ENCODE data around the gene LRRK1. TPM values are rescaled to one million over a fixed set of nuclear protein-coding genes. Genes with fewer than 3 reads are reported as not detected.

The LRRK1 gene
- total RNA-seq, 1 experiment from 2014 or later = 7.0 TPM

DNA sequence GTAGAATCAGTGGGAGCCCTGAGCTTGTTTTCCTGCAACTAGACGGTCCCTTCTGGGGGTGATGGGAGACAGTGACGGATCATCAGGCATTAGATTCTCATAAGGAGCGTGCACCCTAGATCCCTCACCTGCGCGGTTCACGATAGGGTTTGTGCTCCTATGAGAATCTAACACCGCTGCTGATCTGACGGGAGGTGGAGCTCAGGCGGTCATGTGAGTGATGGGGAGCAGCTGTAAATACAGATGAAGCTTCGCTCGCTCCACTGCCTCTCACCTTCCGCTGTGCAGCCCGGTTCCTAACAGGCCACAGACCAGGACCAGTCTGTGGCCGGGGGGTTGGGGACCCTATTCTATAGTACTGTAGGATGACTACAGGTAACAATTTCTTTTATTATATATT, 178.0 kb downstream of the LRRK1 start:
- TF ChIP-seq EZH2 (IDR thresholded peaks at IDR 0.05; ENCODE audit: low read length, unreplicated experiment) (no peak), EZH2phosphoT487 (IDR thresholded peaks at IDR 0.05; ENCODE audit: borderline replicate concordance, low read length) (no peak)
- TF ChIP-seq, protein P1, sequence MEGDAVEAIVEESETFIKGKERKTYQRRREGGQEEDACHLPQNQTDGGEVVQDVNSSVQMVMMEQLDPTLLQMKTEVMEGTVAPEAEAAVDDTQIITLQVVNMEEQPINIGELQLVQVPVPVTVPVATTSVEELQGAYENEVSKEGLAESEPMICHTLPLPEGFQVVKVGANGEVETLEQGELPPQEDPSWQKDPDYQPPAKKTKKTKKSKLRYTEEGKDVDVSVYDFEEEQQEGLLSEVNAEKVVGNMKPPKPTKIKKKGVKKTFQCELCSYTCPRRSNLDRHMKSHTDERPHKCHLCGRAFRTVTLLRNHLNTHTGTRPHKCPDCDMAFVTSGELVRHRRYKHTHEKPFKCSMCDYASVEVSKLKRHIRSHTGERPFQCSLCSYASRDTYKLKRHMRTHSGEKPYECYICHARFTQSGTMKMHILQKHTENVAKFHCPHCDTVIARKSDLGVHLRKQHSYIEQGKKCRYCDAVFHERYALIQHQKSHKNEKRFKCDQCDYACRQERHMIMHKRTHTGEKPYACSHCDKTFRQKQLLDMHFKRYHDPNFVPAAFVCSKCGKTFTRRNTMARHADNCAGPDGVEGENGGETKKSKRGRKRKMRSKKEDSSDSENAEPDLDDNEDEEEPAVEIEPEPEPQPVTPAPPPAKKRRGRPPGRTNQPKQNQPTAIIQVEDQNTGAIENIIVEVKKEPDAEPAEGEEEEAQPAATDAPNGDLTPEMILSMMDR (conservative IDR thresholded peaks at IDR 0.05; ENCODE audit: low read depth, low read length) = no peak
- Histone ChIP-seq H3K9me2 (replicated peaks; ENCODE audit: low read length) (no peaks in the 10 kb centered on the region), H3K4me2 (ENCODE audit: low read length) (no peak overlapping the region), H3F3A (ENCODE audit: low read length, unreplicated experiment) (no peaks in the 10 kb centered on the region), H3K27ac (ENCODE audit: low read length) (no peak overlapping the region), H2AFZ (ENCODE audit: low read length) (no peak overlapping the region), H3K9ac (ENCODE audit: low read length) (no peak overlapping the region), H3K36me3 (ENCODE audit: low read depth, low read length) (no peaks in the 10 kb centered on the region), H3K4me3 (ENCODE audit: low read length) (no peak overlapping the region), H3K9me3 (ENCODE audit: low read length) (no peaks in the 10 kb centered on the region), H3K4me1 (ENCODE audit: insufficient read depth, low read length) (no peaks in the 10 kb centered on the region), H3K79me2 (ENCODE audit: low read length) (no peaks in the 10 kb centered on the region), H3K27me3 (ENCODE audit: low read length) (no peaks in the 10 kb centered on the region), H4K20me1 (ENCODE audit: low read length) (no peaks in the 10 kb centered on the region)
- CTCF ChIA-PET = no interaction called here
- DNase-seq (no peak), ATAC-seq (no peak)
- intact Hi-C loops (cut with micrococcal nuclease) = no loop called here
- POLR2A ChIA-PET (ENCODE audit: unreplicated experiment) = no interaction called here
- no TSS peak for BruUV-seq (replicated peaks)

DNA sequence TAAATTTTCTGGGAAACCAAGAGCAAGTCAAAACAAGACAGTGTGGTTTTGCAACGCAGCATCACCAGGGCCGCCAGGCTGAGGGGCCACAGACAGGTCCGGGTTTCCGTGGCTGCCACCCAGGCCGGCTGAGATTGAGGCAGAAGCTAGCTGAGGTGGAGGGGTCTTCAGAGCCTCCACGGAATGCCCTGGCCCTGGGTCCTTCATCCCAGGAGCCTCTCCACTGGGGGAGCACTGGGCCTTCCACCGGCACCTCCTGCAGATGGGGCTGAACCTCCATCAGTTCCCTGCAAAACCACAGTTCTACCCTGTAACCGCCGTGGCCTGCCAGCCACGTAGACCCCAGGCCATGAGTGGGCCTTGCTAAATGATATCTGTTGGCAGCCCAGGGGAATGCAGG, 180.0 kb downstream of the LRRK1 start:
- intact Hi-C loops (cut with micrococcal nuclease) = no loop called here
- no peak for TF ChIP-seq EZH2phosphoT487 (IDR thresholded peaks at IDR 0.05; ENCODE audit: borderline replicate concordance, low read length)
- no peak for TF ChIP-seq EZH2 (IDR thresholded peaks at IDR 0.05; ENCODE audit: low read length, unreplicated experiment)
- TF ChIP-seq, protein P1 (conservative IDR thresholded peaks at IDR 0.05; ENCODE audit: low read depth, low read length) = no peak
- Histone ChIP-seq H3K36me3 (ENCODE audit: low read depth, low read length) (no peaks in the 10 kb centered on the region), H3F3A (ENCODE audit: low read length, unreplicated experiment) (no peaks in the 10 kb centered on the region), H3K9me3 (ENCODE audit: low read length) (no peaks in the 10 kb centered on the region), H3K4me1 (ENCODE audit: insufficient read depth, low read length) (no peaks in the 10 kb centered on the region), H3K4me2 (ENCODE audit: low read length) (no peak overlapping the region), H4K20me1 (ENCODE audit: low read length) (no peaks in the 10 kb centered on the region), H3K4me3 (ENCODE audit: low read length) (no peak overlapping the region), H3K9ac (ENCODE audit: low read length) (no peak overlapping the region), H2AFZ (ENCODE audit: low read length) (no peak overlapping the region), H3K27ac (ENCODE audit: low read length) (no peak overlapping the region), H3K79me2 (ENCODE audit: low read length) (no peaks in the 10 kb centered on the region), H3K9me2 (replicated peaks; ENCODE audit: low read length) (no peaks in the 10 kb centered on the region), H3K27me3 (ENCODE audit: low read length) (no peaks in the 10 kb centered on the region)
- DNase-seq = no peak
- no TSS peak for BruUV-seq (replicated peaks)
- ChIA-PET POLR2A (ENCODE audit: unreplicated experiment) (no interaction called here), CTCF (no interaction called here)
- no peak for ATAC-seq

DNA sequence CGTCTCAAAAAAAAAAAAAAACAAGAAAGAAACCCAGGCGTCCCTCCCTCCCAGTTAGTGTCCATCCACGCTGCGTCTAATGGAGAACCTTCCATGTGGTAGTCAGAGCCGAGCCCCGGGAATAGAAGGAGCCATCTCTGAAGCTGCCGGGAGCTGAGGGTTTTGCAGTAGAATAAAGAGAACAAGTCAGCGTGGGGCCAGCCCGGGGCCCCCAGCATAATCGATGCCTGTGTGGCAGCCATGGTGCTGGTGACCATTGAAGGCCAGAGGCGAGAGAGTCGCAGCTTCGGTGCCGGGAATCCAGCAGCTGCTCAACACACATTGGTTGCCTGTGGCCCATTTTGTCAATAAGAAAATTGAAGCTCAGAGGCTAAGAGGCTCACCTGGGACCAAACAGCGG, 181.0 kb downstream of the LRRK1 start:
- intact Hi-C loops (cut with micrococcal nuclease) = no loop called here
- H3K4me1 ChIP-seq (ENCODE audit: insufficient read depth, low read length) = peaks cover 2% of the 10 kb centered on the region; the same call in 1 of the 2 replicates
- H3K9me3 ChIP-seq (ENCODE audit: low read length) = no peaks in the 10 kb centered on the region
- TF ChIP-seq, protein P1 (conservative IDR thresholded peaks at IDR 0.05; ENCODE audit: low read depth, low read length) = no peak
- TF ChIP-seq EZH2phosphoT487 (IDR thresholded peaks at IDR 0.05; ENCODE audit: borderline replicate concordance, low read length) (no peak), EZH2 (IDR thresholded peaks at IDR 0.05; ENCODE audit: low read length, unreplicated experiment) (no peak)
- H2AFZ ChIP-seq (ENCODE audit: low read length) = no peak overlapping the region
- DNase-seq (no peak), ATAC-seq (no peak)
- no peaks in the 10 kb centered on the region for H3K79me2 ChIP-seq (ENCODE audit: low read length)
- H3K9ac ChIP-seq (ENCODE audit: low read length) = no peak overlapping the region
- BruUV-seq (replicated peaks) = no TSS peak
- no peaks in the 10 kb centered on the region for H4K20me1 ChIP-seq (ENCODE audit: low read length)
- H3K9me2 ChIP-seq (replicated peaks; ENCODE audit: low read length) = no peaks in the 10 kb centered on the region
- H3K4me3 ChIP-seq (ENCODE audit: low read length) = no peak overlapping the region
- H3K27me3 ChIP-seq (ENCODE audit: low read length) = no peaks in the 10 kb centered on the region
- CTCF ChIA-PET = no interaction called here
- H3K4me2 ChIP-seq (ENCODE audit: low read length) = no peak overlapping the region
- H3K36me3 ChIP-seq (ENCODE audit: low read depth, low read length) = no peaks in the 10 kb centered on the region
- POLR2A ChIA-PET (ENCODE audit: unreplicated experiment) = no interaction called here
- H3F3A ChIP-seq (ENCODE audit: low read length, unreplicated experiment) = no peaks in the 10 kb centered on the region
- H3K27ac ChIP-seq (ENCODE audit: low read length) = no peak overlapping the region
